K562 (cell line): Measurements from ENCODE around the gene CPPED1. TPM values are rescaled to one million over a fixed set of nuclear protein-coding genes. Genes with fewer than 3 reads are reported as not detected.

ENCODE experiments used
- C11orf30 ChIP-seq: fragments of 450-650 bp; IDR thresholded peaks from 2 replicates; pipeline ENCODE4 v1.6.1; 2016; ENCODE audit warnings: low read depth, mild to moderate bottlenecking
- CLOCK ChIP-seq: fragments of 250-450 bp; sonication (Bioruptor Pico); IDR thresholded peaks from 2 replicates; pipeline ENCODE4 v1.4.0; 2020; ENCODE audit warnings: mild to moderate bottlenecking, moderate library complexity, borderline replicate concordance
- DPF2 ChIP-seq: fragments of 450-650 bp; IDR thresholded peaks from 2 replicates; pipeline ENCODE4 v1.6.1; 2016
- ETV5 ChIP-seq: sonication (generic); formaldehyde crosslinking; IDR thresholded peaks from 2 replicates; pipeline ENCODE4 v1.4.0; 2020; ENCODE audit warnings: low read depth, mild to moderate bottlenecking, missing genetic modification reagents
- GATA2 ChIP-seq: sonication (generic); formaldehyde crosslinking; IDR thresholded peaks from 2 replicates; pipeline ENCODE4 v1.4.0; 2020; ENCODE audit warnings: mild to moderate bottlenecking, missing genetic modification reagents
- IRF9 ChIP-seq: fragments of 450-650 bp; IDR thresholded peaks from 2 replicates; pipeline ENCODE4 v1.6.1; 2016; ENCODE audit warnings: missing biosample characterization, missing genetic modification characterization
- POLR3A ChIP-seq: IDR thresholded peaks from 2 replicates; pipeline ENCODE4 v1.6.1; 2011; ENCODE audit warnings: borderline replicate concordance, mild to moderate bottlenecking, moderate library complexity; ENCODE audit not compliant: insufficient read length, insufficient read depth; ENCODE audit errors: extremely low read depth
- PRDM10 ChIP-seq: fragments of 450-650 bp; IDR thresholded peaks from 2 replicates; pipeline ENCODE4 v1.6.1; 2018; ENCODE audit not compliant: partially characterized antibody
- SOX6 ChIP-seq: fragments of 450-650 bp; IDR thresholded peaks from 2 replicates; pipeline ENCODE4 v1.6.1; 2014; ENCODE audit warnings: mild to moderate bottlenecking
- TARDBP ChIP-seq: fragments of 450-650 bp; IDR thresholded peaks from 2 replicates; pipeline ENCODE4 v1.6.1; 2016
- VEZF1 ChIP-seq: fragments of 200-800 bp; sonication (Bioruptor generic); IDR thresholded peaks from 2 replicates; pipeline ENCODE4 v1.6.1; 2017; ENCODE audit warnings: missing genetic modification characterization, missing compliant biosample characterization
- ZBTB2 ChIP-seq: fragments of 450-650 bp; IDR thresholded peaks from 2 replicates; pipeline ENCODE4 v1.6.1; 2016; ENCODE audit warnings: antibody characterized with exemption
- ZNF174 ChIP-seq: fragments of 250-450 bp; sonication (Bioruptor Pico); IDR thresholded peaks from 2 replicates; pipeline ENCODE4 v1.4.0; 2020; ENCODE audit warnings: mild to moderate bottlenecking
- ZNF445 ChIP-seq: fragments of 250-450 bp; sonication (Bioruptor Pico); IDR thresholded peaks from 2 replicates; pipeline ENCODE4 v1.4.0; 2020; ENCODE audit warnings: low read depth, mild to moderate bottlenecking, moderate library complexity
- polyA plus RNA-seq, 8 experiments: library from polyadenylated mRNA; depleted of rRNA in 4 of 8; stranded (reverse) in 5 of 8; unstranded in 3 of 8; fragments of >200 nt; fragmentation: Nextera tagmentation in 2 of 8; fragmentation: Illumina TruSeq in 1 of 8; extraction: Ambion mirVana in 2 of 8; extraction: Trizol in 1 of 8; gene quantifications; 2 replicates each; pipeline versions ENCODE4 v1.2.1 to v1.2.3, GENCODE V29; 2011 to 2014; ENCODE audit warnings: inconsistent platforms in 1 of 8, missing spikeins in 1 of 8
- total RNA-seq, 7 experiments: library from RNA; depleted of rRNA in 6 of 7; stranded (reverse); fragments of >200 nt in 6 of 7; fragmentation: Illumina TruSeq in 2 of 7; extraction: Trizol in 2 of 7; gene quantifications; 2 replicates each; pipeline versions ENCODE4 v1.2.1 to v1.2.3, GENCODE V29; 2011 to 2021; ENCODE audit warnings: low replicate concordance in 1 of 7

CPPED1 gene
- total and polyA plus RNA-seq, 9 of the 15 experiments (the other 6 are each of a cell fraction or from before 2014, with no cell fraction given) = 7.5 to 25.7 (median 16.9) TPM

GRCh38 chr16:12613131-12613991 is 190.3 kb downstream of the CPPED1 start (continued):
- TF ChIP-seq PRDM10 (peak; percentile 55), CLOCK (CRISPR knock-in tag) (no peak), VEZF1 (0 out of 2 replicates have a peak, but pooled peaks have one; percentile 32), SOX6 (peak; percentile 87), ZNF174 (CRISPR knock-in tag) (no peak), DPF2 (peak; percentile 97), ETV5 (peak; percentile 57; the same call in 1 of the 2 replicates), IRF9 (tag) (no peak), ZBTB2 (peak; percentile 60; the same call in 1 of the 2 replicates), ZNF445 (CRISPR knock-in tag) (no peak), C11orf30 (peak; percentile 87), POLR3A (no peak), TARDBP (no peak), GATA2 (CRISPR knock-in tag) (0 out of 2 replicates have a peak, but pooled peaks have one; percentile 35)
